Pons (tissue), 1 donor: ENCODE results near the gene ST6GALNAC6.
"Not testable (repeated sequence)": the region's sequence is repeated elsewhere in the genome, so short reads cannot be mapped to it uniquely, and the experiment has no call there.

Experiments
- DNase-seq: peaks from one replicate; pipeline ENCODE4 v3.0.0-alpha.2; 2016; ENCODE audit warnings: low spot score

Gene ST6GALNAC6

DNA sequence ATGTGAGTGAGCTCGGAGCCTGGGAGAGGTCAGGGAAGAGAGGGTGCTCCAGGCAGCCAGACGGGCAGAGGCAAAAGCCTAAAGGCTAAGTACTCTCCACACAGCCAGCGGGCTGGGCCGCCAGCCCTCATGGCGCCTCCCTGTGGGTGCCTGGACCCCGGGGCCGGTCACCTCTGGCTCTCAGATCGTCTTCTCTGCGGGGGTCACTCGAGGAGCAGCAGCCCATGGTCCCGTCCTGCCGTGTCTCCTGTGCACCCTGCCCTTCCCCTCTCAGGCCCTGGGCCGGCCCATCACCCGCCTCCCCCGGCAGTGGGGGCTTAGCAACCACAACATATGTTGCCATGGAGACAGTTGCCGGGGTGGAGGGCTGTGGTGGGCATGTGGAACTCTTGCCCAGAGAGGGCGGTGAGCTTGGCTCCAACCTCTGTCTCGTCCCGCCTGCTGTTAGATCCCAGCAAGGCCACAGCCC, 26.1 kb downstream of the ST6GALNAC6 start:
- DNase-seq: no peak

DNA sequence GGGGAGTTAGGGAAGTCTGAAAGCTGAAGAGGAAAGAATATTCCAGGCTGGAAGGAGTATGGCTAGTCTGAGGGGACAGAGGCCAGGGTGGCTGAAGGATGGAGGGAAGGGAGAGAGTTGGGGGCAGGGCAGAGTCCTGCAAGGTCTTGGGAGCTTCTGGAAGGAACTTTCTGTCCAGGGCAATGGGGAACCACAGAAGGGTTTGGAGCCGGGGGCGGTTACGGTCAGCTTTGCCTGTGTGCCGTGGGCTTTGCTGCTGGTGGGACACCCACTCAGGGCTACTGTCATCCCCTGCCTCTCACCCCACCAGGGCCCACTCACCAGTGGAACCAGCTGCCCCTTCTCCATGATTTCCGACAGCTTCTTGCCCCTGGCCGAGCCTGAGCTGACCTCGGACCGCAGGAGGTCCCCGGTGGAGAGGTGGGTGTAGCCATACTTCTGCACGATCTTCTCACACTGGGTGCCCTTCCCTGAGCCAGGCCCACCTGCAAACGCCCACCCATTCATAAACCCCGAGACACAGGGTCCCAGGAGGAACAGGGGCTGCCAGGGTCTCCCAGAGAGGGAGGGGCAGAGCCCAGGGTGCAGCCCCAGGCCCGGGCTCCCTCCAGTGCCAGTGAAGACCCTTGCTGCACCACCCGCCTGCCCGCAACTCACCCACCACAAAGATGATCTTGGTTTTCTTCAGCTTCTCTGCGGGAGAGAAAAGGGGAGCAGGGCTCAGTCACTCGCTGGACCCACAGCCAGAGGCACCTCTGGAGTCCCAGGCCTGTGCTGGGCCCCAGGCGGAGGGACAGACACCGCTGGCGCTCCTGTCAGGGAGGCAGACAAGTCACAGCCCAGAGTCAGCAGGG, 26.8 kb downstream of the ST6GALNAC6 start:
- DNase-seq: no peak

GRCh38 chr9:127871531-127871930, 27.9 kb downstream of the ST6GALNAC6 start:
- no peak for DNase-seq

GRCh38 chr9:127870887-127871286, 28.5 kb downstream of the ST6GALNAC6 start:
- DNase-seq: no peak

DNA sequence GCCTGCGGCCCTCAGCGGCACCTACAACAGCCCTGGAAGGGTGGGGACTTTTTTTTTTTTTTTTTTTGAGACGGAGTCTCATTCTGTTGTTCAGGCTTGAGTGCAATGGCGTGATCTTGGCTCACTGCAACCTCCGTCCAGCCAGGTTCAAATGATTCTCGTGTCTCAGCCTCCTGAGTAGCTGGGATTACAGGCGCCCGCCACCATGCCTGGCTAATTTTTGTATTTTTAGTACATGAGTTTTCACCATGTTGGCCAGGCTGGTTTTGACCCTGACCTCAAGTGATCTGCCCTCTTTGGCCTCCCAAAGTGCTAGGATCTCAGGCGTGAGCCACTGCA, 29.3 kb downstream of the ST6GALNAC6 start:
- not testable (repeated sequence) for DNase-seq

GRCh38 chr9:127869310-127870152, 29.9 kb downstream of the ST6GALNAC6 start:
- DNase-seq: peak; percentile 64

GRCh38 chr9:127868278-127868902, 31.0 kb downstream of the ST6GALNAC6 start:
- no peak for DNase-seq

- no peak for DNase-seq
Measured at GRCh38 chr9:127867356-127868277, 31.8 kb downstream of the ST6GALNAC6 start.

GRCh38 chr9:127866535-127866934, 32.9 kb downstream of the ST6GALNAC6 start:
- no peak for DNase-seq

- DNase-seq: no peak
Measured at GRCh38 chr9:127865645-127866464, 33.5 kb downstream of the ST6GALNAC6 start.

DNA sequence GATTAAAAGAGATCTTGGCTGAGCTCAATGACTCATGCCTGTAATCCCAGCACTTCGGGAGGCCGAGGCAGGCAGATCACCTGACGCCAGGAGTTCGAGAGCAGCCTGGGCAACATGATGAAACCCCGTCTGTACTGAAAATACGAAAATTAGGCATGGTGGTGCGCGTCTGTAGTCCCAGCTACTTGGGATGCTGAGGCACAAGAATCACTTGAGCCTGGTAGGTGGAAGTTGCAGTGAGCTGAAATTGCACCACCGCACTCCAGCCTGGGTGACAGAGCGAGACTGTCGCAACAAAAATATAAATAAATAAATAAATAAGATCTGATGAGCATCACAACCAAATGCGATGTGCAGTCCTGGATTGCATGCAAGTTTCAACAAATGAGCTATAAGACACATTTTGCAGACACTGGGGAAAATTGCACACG, 36.2 kb downstream of the ST6GALNAC6 start:
- DNase-seq: no peak

DNA sequence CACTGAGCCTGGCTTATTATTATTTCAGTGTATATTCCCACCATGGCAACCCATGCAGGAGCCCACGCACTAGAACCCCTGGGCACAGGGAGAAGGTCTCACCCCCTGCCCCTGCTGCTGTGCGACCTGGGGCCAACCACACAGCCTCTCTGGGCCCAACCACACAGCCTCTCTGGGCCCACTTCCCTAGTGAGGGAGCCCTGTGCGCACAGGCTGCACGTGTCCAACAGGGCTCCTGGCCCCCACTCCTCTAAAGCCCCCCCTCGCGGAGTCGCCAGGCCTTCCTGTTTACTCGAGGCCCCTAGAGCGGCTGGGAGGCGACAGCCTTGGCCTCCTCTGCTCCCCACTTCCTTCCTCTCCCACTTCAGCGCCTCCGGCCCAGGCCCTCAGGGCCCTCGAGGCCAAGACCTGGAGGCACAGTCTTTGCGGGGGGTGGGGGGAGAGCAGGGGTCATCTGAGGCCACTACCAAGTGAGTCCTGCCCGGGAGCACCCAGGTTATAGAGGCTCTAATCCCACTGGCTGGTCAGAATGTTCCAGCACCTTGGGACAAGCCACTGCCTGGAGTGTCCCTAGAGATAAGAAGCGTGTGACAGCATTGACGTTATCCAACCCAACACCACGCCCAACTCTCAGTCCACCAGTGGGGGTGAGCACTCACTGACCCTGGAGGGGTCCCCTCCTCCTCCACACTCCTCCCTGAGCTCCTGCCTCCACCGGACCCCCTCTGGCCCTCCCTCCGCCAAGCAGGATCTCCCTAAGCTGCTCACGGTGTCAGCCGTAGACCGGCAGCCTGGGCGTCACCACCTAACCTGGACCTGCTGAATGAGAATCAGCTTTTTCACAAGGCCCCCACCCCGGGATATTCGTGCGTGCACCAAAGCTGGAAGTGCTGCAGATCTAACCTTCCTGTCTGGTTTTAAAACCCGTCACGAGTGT, 37.1 kb downstream of the ST6GALNAC6 start:
- DNase-seq: peak; percentile 72

- no peak for DNase-seq
Measured at GRCh38 chr9:127860779-127861178, 38.6 kb downstream of the ST6GALNAC6 start.

DNA sequence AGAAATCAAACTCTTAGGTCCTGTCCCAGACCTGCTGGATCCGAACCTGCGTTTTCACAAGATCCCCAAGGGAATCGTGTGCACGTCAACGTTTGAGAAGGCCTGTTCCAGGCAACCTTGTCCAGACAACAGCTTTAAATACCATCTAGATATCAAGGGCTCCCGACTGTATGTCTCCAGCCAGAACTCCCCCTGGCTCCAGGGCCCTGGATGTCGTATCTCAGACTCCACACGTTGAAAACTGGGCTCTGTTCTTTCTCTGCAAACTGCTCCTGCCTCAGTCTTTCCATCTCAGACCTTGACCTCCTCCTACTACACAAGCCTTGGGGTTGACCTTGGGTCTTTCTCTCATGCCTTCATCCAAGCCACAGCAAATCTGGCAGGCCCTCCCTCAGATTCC, 39.1 kb downstream of the ST6GALNAC6 start:
- no peak for DNase-seq

DNA sequence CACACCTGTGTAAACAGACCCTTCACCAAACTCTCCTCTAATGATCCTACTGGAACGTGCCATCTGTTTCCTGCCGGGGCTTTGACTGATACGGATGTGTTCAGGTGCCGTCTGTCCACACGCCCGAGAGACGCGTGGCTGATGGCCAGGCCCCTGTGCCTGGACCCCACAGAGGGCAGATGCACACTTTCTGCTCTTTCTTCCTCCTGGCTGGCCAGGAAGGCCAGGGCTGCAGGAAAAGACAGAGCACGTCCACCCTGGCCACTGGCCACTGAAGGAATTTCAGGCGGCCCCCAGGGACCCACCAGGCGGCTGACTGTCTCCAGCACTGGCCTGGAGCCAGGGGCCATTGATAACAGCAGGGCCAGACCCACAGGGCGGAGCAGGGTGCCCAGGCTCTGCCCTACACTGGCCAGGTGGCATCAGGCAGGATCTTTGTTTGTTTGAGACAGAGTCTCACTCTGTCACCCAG, 41.3 kb downstream of the ST6GALNAC6 start:
- DNase-seq: no peak

GRCh38 chr9:127857278-127857677, 42.1 kb downstream of the ST6GALNAC6 start:
- DNase-seq: no peak

DNA sequence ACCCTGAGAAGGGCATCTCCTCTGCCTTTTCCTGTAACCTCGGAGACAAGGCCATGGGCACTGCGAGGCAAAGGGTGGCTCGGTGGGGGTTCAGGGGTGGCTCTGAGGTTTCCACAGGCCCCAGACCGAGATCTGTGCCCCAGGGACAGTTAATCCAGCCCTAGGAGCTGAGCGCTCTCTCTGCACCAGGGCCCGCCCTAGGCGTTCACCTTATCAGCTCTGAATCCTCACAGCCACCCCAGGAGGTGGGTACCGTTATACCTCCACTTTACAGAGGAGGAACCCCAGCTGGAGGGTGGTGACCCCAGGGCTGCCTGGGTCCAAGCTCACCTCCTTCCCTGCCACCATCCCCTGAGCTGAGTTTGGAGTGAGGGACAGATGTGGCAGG, 42.7 kb downstream of the ST6GALNAC6 start:
- DNase-seq: no peak

DNA sequence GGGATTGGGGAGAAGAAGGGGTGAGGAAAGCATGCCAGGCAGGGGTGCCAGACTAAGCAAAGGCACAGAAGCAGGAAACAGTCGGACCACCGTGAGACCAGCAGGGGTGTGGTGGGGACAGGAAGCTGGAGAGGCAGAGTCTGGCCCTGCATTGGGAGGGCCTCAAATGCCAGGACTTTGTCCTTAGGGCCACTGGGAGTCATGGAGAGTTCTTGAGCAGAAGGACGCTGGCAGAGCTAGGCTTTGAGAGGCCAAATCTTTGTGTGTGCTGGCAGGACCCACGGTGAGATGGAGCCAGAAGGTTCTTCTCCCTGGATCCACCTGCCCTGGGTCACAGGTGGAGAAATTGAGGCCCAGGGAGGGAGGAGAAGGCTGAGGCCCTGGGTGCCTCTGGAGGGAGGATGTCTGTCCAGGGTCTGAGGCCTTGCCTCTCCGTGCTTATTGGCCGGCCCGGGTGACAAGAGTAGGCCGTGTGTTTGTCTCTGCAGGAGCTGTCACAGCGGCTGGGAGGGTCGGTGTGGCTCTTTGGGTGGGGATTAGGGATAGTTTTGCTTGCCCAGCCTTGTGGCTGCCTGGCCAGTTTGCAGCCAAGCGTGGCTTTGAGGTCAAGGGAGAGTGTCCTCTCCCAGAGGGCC, 43.2 kb downstream of the ST6GALNAC6 start:
- DNase-seq: no peak

GRCh38 chr9:127855522-127855921, 43.9 kb downstream of the ST6GALNAC6 start:
- DNase-seq: no peak
